Measurements from ENCODE around the gene PKIB.

DNA sequence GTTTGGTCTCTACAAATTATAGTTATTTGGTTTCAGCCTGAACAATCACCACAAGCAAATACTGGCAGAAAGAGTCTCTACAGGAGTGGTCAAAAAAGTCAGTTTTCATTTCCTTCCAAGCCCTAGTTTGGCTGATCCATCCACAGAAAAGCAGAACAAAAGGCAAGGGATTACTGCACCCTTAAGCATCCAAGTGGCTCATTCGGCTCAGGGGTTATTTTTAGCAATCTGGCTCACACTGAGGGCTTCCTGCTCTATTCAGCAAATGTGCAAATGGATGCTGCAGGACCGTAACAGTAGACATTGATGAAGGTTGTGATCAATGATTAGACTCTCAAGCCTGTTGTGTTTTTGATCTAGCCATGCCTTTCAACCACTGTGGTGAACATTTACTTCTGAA lies 107.1 kb downstream of the PKIB start:
- TF ChIP-seq, protein P1, sequence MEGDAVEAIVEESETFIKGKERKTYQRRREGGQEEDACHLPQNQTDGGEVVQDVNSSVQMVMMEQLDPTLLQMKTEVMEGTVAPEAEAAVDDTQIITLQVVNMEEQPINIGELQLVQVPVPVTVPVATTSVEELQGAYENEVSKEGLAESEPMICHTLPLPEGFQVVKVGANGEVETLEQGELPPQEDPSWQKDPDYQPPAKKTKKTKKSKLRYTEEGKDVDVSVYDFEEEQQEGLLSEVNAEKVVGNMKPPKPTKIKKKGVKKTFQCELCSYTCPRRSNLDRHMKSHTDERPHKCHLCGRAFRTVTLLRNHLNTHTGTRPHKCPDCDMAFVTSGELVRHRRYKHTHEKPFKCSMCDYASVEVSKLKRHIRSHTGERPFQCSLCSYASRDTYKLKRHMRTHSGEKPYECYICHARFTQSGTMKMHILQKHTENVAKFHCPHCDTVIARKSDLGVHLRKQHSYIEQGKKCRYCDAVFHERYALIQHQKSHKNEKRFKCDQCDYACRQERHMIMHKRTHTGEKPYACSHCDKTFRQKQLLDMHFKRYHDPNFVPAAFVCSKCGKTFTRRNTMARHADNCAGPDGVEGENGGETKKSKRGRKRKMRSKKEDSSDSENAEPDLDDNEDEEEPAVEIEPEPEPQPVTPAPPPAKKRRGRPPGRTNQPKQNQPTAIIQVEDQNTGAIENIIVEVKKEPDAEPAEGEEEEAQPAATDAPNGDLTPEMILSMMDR (optimal IDR thresholded peaks at IDR 0.05 in 1 of 3, IDR thresholded peaks at IDR 0.05 in 1 of 3, conservative IDR thresholded peaks at IDR 0.05 in 1 of 3; ENCODE audit: extremely low read depth in 1 of 3, insufficient read depth in 2 of 3, low read length in 3 of 3): no peak
- TF ChIP-seq EZH2 (IDR thresholded peaks at IDR 0.05; ENCODE audit: low read length): no peak
